Measurements from ENCODE around the gene RSPH9. TPM values are rescaled to one million over a fixed set of nuclear protein-coding genes. Genes with fewer than 3 reads are reported as not detected.

RSPH9 gene
- total RNA-seq, 1 donor from 2014 or later, result not detected

GRCh38 chr6:43687079-43687436, 42.2 kb downstream of the RSPH9 start:
- Mint-ChIP-seq H3K4me1 (peaks cover 56% of the 10 kb centered on the region), H3K36me3 (ENCODE audit: low read depth) (peaks cover 22% of the 10 kb centered on the region), H3K27me3 (no peaks in the 10 kb centered on the region), H3K4me3 (peak overlapping the region; percentile 95), H3K27ac (peak overlapping the region; percentile 85), H3K9me3 (no peaks in the 10 kb centered on the region)
- no peak for TF ChIP-seq CTCF (IDR thresholded peaks at IDR 0.05)
- ATAC-seq (ENCODE audit: low read depth) (no peak), DNase-seq (no peak)
- CTCF ChIA-PET, result no interaction called here
- POLR2A ChIA-PET, result interaction anchor here (1.0 to 3.0 kb wide), 2 partner anchors 18 to 27 kb away, joined by 3 to 23 read pairs; no protein-coding TSS in a partner anchor
- intact Hi-C loops (cut with micrococcal nuclease), result loop anchor here (1.0 to 5.0 kb wide), 4 partner anchors 17 to 85 kb away; partner anchors contain the start of gene VEGFA

GRCh38 chr6:43687437-43688347, 42.9 kb downstream of the RSPH9 start, which contains the start of gene MRPS18A:
TSS of gene MRPS18A (minus strand) at chr6:43687791. CDS start at chr6:43687779, 12 bp downstream.
- peaks cover 15% of the 10 kb centered on the region for H3K36me3 Mint-ChIP-seq (ENCODE audit: low read depth)
- H3K27me3 Mint-ChIP-seq, result no peaks in the 10 kb centered on the region
- H3K27ac Mint-ChIP-seq, result peak within 1 kb of the TSS; percentile 85
- CTCF ChIA-PET, result no interaction called here
- ATAC-seq (ENCODE audit: low read depth), result peak; percentile 89
- H3K9me3 Mint-ChIP-seq, result no peaks in the 10 kb centered on the region
- POLR2A ChIA-PET, result interaction anchor here (1.0 to 3.0 kb wide), 5 partner anchors 18 to 82 kb away, joined by 3 to 27 read pairs (median 7); partner anchors contain the start of genes GTPBP2 and VEGFA
- TF ChIP-seq CTCF (IDR thresholded peaks at IDR 0.05), result no peak
- intact Hi-C loops (cut with micrococcal nuclease), result loop anchor here (1.0 to 5.0 kb wide), 4 partner anchors 17 to 85 kb away; partner anchors contain the start of gene VEGFA
- peaks cover 52% of the 10 kb centered on the region for H3K4me1 Mint-ChIP-seq
- peak within 1 kb of the TSS; percentile 95 for H3K4me3 Mint-ChIP-seq
- peak; percentile 70 for DNase-seq

GRCh38 chr6:43689421-43689820, 44.6 kb downstream of the RSPH9 start:
- DNase-seq, result no peak
- ChIA-PET CTCF (no interaction called here), POLR2A (interaction anchor here (0.6 to 3.0 kb wide), 3 partner anchors 16 to 52 kb away, joined by 4 to 27 read pairs (median 23); no protein-coding TSS in a partner anchor)
- Mint-ChIP-seq H3K36me3 (ENCODE audit: low read depth) (peaks cover 11% of the 10 kb centered on the region), H3K27ac (no peak overlapping the region), H3K9me3 (no peaks in the 10 kb centered on the region), H3K4me1 (peaks cover 34% of the 10 kb centered on the region), H3K27me3 (peaks cover under 1% of the 10 kb centered on the region), H3K4me3 (no peak overlapping the region)
- TF ChIP-seq CTCF (IDR thresholded peaks at IDR 0.05), result no peak
- intact Hi-C loops (cut with micrococcal nuclease), result loop anchor here (5.0 kb wide), 1 partner anchor 83 kb away; the partner anchor contains the start of gene VEGFA
- no peak for ATAC-seq (ENCODE audit: low read depth)

- DNase-seq (no peak), ATAC-seq (ENCODE audit: low read depth) (no peak)
- no peak for TF ChIP-seq CTCF (IDR thresholded peaks at IDR 0.05)
- Mint-ChIP-seq H3K27ac (no peak overlapping the region), H3K27me3 (peaks cover 7% of the 10 kb centered on the region), H3K4me1 (no peaks in the 10 kb centered on the region), H3K4me3 (no peak overlapping the region), H3K36me3 (ENCODE audit: low read depth) (no peaks in the 10 kb centered on the region), H3K9me3 (no peaks in the 10 kb centered on the region)
- CTCF ChIA-PET, result interaction anchor here (1.1 kb wide), 1 partner anchor 28 kb away, joined by 4 read pairs; no protein-coding TSS in a partner anchor
- POLR2A ChIA-PET, result interaction anchor here (0.6 to 1.4 kb wide), 3 partner anchors 11 to 23 kb away, joined by 3 read pairs; no protein-coding TSS in a partner anchor
- intact Hi-C loops (cut with micrococcal nuclease), result no loop called here
Observed at GRCh38 chr6:43695215-43695966, 50.6 kb downstream of the RSPH9 start.
